ENCODE measurements around the gene ZNF777.

GRCh38 chr7:149423449-149424110 lies 37.3 kb downstream of the ZNF777 start:
- TF ChIP-seq CTCF (IDR thresholded peaks at IDR 0.05) (no peak), POLR2A (IDR thresholded peaks at IDR 0.05) (no peak)
